ENCODE results near the gene CLP1. TPM values are rescaled to one million over a fixed set of nuclear protein-coding genes. Genes with fewer than 3 reads are reported as not detected.

CLP1 gene
- total RNA-seq (2014; rRNA removed; shearing (Covaris generic)): 30.5 and 33.9 TPM in 2 replicates

DNA sequence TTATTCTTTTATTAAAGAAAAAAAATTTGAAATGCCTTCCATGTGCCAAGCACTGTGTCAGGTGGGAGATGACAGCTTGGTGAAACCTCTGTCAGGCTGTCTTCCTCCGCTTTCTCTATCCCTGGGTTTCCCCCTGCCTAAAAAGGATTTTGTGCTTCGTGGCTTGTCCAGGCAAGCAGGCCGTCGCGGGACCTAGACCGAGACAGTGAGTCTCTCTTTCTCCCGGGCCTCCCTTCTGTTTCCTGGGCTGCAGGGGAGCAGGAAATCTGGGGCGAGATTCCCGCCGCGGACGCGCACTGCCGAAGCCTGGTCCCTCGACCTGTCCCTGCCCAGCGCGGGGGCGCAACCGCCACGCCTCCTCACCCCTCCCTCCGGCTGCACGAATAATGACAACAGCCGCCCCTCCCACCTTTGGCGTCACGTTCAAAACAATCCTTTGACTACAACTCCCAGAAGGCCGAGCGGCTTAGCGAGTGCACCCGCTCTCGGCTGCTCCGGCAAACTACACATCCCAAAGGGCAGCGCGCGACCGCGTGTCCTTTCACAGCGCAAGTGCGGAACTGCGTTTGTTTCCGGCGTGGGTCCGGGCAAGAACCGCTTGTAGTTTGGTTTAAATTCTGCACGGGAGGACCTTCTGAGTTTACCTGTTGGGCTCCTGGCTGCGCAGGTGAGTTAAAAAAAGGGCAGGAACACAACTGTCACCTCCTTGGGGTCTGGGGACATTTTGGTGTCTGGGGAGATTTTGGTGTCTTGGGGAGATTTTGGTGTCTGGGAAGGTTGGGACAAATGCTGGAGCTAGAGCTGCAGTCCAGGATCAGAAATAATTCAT is at the start of gene CLP1:
TSS of gene CLP1 (plus strand) at position 569 of the 829 bp plus-strand sequence. CDS start 1,715 bp downstream, outside the sequence.
- peak; percentile 100 for DNase-seq (ENCODE audit: low spot score)
- in situ Hi-C loops (cut with HindIII; ENCODE audit: low sequenced_read_pairs): no loop called here

DNA sequence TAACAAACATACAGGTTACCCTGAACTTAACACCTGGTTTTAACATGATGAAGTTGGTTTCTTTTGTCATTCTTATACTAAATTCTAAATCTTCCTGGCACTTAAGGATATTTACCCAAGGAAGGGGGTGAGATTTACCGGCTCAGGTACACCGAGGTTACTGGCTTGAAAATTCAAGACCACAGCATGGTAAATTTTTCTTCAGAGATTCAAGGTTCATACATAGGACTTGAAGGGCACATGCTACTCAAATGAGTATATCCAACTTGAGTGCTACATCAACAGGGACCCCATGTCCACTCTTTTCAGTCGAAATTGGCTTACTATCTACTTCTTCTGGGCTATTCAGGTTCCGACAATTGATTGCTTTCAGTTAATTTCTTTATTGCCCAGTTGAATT is 47.4 kb upstream of the CLP1 start:
- in situ Hi-C loops (cut with HindIII; ENCODE audit: low sequenced_read_pairs): no loop called here
- DNase-seq (ENCODE audit: low spot score): no peak

DNA sequence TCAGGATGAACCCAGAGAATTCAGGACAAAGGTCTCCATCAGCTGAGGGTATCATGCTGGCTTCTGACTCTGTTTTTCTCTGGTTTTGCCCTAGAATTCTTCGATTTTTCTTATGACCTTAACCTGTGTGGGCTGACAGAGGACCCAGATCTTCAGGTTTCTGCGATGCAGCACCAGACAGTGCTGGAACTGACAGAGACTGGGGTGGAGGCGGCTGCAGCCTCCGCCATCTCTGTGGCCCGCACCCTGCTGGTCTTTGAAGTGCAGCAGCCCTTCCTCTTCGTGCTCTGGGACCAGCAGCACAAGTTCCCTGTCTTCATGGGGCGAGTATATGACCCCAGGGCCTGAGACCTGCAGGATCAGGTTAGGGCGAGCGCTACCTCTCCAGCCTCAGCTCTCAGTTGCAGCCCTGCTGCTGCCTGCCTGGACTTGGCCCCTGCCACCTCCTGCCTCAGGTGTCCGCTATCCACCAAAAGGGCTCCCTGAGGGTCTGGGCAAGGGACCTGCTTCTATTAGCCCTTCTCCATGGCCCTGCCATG is 43.3 kb upstream of the CLP1 start:
- in situ Hi-C loops (cut with HindIII; ENCODE audit: low sequenced_read_pairs): no loop called here
- no peak for DNase-seq (ENCODE audit: low spot score)

DNA sequence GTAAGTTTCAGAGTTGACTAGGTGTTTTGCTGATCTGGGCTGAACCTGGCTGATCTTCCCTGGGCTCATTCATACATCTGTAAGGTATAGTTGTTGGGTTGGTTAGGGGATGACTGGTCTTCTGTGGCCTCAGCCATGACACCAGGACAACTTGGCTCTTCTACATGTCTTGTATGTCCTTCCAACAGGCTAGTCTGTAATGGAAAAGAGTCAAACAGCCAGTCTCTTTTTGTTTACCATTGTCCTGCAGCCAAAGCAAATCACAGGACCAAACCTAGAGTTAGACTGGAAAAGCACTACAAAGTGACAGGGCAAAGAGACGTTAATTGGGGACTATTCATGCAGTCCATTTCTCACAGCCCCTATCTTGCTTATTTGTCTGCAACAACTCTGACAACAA is 42.3 kb upstream of the CLP1 start:
- in situ Hi-C loops (cut with HindIII; ENCODE audit: low sequenced_read_pairs): no loop called here
- DNase-seq (ENCODE audit: low spot score): no peak

DNA sequence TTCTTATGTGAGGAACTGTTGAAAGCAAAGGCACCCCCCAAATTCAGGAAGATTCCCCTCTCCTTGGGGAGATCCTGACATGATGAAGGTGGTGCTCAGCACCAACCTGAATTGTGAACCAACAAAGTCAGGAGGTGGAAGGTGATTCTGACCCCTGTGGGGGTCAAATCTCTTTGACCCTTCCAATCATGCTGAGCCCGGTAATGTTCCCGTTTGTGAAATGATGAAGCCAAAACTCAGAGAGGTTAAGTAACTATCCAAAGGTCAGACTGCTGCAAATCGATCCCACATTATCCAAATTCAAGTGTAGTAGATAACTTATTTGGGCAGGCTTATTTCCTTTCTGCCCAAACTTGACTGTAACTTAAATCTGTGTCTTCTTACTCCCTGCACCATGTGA is 41.0 kb upstream of the CLP1 start:
- in situ Hi-C loops (cut with HindIII; ENCODE audit: low sequenced_read_pairs): no loop called here
- DNase-seq (ENCODE audit: low spot score): no peak

DNA sequence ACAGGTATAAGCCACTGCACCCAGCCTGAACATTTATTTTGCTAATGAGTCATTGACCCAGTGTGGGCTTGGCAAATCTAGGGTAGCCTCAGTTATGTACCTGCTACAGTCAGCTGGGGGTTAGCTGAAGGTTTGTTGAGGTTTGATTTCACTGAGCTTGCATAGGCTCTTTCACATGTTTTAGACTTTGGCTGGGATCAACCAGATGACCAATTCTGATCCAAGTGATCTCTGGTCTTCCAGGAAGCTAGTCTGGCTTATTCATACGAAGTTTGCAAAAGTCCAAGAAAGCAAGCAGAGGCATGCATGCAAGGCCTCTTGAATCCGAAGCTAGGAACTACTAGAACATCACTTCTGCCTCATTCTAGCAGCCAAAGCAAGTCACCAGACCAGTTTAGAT is 39.1 kb upstream of the CLP1 start:
- no peak for DNase-seq (ENCODE audit: low spot score)
- in situ Hi-C loops (cut with HindIII; ENCODE audit: low sequenced_read_pairs): no loop called here

DNA sequence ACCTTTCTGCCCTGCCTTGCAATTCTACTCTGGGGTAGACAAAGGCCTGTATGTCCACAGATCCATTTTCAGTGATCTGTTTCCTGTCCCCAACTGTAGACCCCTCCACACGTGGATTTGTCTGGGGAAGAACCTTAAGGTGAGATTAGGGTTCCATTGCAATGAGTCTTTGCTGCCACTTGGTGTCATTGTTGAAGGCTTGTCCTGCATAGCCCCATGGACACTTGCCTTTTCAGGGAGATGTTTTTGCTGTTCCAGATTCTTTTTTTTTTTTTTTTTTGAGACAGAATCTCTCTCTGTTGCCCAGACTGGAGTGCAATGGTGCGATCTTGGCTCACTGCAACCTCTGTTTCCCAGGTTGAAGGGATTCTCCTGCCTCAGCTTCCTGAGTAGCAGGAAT is 38.2 kb upstream of the CLP1 start:
- in situ Hi-C loops (cut with HindIII; ENCODE audit: low sequenced_read_pairs): no loop called here
- no peak for DNase-seq (ENCODE audit: low spot score)

DNA sequence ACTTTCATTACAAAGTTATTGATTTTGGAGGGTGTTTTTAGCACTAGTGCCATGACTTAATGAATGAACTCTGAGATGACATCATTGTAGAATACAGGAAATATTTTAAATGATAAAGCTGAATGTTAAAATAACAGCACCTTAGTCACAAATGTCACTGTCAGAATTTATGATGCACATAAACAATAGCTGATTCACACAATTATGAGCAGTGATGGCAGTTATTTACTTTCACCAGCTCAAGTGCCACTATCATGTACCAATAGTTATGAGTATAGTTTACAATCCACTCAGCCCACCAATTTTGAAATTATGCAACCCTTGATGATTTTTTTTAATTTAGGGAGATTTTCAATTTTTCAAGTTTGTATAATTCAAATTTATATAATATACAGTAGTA is 37.1 kb upstream of the CLP1 start:
- in situ Hi-C loops (cut with HindIII; ENCODE audit: low sequenced_read_pairs): no loop called here

DNA sequence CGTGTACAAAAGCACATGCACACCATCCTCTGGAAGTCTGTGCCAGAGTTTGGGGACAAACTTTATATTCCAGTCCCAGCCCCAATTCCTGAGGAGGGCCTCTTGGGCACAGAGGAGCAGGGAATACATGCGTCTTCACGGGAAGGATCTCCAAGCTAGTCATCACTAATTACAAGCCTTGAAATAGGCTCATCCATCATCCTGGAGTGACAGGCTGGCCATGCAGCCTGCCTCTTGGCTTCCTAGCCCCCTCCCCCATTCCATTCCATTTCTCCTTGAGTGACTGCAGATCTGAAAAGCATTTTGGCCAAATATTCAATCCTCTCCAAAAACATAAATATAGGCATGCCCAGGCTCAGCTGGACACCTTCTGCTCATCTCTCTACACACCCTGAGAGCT is 35.3 kb upstream of the CLP1 start:
- DNase-seq (ENCODE audit: low spot score): no peak
- in situ Hi-C loops (cut with HindIII; ENCODE audit: low sequenced_read_pairs): no loop called here

More for the DNA sequence above, 37.1 kb upstream of the CLP1 start:
- no peak for DNase-seq (ENCODE audit: low spot score)

DNA sequence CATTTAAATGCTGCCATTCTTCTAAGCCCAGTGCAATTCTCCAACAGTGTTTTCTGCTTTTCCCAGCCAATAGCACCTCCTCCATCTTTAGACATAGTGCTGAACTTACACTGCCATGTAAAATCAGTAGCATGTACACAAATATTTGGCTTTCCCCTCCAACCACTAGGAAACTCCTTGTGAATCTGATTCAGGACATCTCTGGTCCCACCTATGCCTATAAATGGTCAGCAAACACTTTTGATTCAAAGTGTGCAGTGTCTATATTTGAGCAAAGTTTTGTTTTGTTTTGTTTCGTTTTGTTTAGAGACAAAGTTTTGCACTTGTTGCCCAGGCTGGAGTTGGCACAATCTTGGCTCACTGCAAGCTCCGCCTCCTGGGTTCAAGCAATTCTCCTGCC is 32.7 kb upstream of the CLP1 start:
- in situ Hi-C loops (cut with HindIII; ENCODE audit: low sequenced_read_pairs): no loop called here

DNA sequence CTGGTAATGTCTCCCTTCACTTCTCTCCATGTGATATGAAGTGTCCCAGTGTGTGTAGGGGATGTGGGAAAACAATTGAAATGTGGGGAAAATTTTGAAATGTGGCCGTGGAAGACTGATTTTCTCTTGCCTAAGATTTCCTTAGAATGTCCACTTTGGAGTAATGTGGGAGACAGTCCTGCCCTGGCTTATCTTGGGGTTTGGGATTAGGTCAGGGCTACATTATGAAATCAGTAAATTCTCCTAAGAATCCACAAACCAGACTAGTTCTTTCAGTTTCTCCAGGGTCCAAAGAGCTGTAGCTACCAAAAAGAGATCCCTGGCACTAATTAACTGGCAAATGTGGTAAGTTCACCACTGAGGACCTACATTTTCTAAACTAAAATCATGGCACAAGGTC is 30.7 kb upstream of the CLP1 start:
- in situ Hi-C loops (cut with HindIII; ENCODE audit: low sequenced_read_pairs): no loop called here

More for the DNA sequence above, 32.7 kb upstream of the CLP1 start:
- DNase-seq (ENCODE audit: low spot score): no peak

DNA sequence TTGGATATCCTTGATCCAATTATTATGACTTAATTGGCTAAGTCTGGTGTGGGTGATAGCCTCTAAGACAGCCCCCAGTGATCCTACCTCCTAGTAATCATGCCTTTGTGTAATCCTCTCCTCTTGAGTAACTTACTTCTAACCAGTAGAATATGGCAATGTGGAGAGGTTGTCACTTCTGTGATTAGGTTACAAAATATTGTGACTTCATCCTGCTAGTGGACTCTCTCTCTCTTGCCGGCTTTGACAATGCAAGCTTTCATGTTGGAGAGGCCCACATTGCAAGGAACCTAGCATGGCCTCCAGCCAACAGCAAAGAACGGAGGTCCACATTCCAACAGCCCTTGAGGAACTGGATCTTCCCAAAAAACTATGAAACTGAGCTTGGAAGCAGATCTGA is 27.4 kb upstream of the CLP1 start:
- in situ Hi-C loops (cut with HindIII; ENCODE audit: low sequenced_read_pairs): no loop called here

More for the DNA sequence above, 30.7 kb upstream of the CLP1 start:
- no peak for DNase-seq (ENCODE audit: low spot score)

DNA sequence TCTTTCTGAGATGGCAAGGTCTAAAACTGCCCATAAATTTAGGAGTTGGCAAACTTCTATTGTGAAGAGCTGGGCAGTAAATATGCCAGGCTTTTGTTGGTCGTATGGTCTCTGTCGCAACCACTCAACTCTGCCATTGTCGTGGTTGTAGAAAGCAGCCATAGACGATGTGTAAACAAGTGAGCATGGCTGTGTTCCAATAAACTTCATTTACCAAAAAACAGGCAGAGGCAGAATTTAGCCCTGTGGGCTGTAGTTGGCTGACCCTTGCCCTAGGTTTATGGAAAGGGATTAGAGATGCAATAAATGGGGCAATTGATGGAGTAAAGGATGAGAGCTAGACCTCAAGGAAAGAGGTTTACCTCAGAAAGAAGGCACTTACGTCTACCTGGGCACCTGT is 25.4 kb upstream of the CLP1 start:
- no peak for DNase-seq (ENCODE audit: low spot score)
- in situ Hi-C loops (cut with HindIII; ENCODE audit: low sequenced_read_pairs): no loop called here

More for the DNA sequence above, 27.4 kb upstream of the CLP1 start:
- DNase-seq (ENCODE audit: low spot score): no peak

DNA sequence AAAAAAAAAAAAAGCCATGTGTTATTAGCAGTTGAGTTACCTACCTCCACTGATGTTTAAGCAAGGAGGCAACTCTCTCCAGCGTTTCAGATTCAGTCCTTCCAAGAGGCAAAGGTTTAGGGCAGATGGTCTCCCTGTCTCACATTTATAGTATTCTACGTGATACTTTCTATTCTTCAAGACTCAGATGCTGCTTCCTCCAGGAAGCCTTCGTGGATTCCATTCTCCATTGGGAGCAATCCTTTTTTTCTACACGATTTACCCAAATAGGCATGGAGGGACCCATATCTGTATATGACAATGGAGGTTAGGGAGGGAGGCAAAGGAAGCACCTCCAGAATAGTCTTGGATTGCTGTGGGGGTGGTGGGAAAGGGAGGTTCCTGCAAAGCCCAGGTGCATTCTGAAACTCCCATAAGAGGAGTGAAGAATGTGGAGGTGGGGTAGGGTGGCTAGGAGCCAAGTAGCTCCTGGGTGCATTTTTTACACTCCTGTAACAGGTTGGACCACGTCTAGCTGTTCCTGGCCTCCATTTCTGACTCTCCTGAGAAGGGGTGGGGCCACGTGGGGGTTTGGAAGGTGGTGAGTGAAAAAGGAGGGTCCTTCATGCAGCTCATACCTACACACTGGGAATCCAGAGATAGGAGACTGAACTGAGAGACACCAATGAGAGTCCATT is 24.0 kb upstream of the CLP1 start:
- in situ Hi-C loops (cut with HindIII; ENCODE audit: low sequenced_read_pairs): no loop called here
- DNase-seq (ENCODE audit: low spot score): no peak

DNA sequence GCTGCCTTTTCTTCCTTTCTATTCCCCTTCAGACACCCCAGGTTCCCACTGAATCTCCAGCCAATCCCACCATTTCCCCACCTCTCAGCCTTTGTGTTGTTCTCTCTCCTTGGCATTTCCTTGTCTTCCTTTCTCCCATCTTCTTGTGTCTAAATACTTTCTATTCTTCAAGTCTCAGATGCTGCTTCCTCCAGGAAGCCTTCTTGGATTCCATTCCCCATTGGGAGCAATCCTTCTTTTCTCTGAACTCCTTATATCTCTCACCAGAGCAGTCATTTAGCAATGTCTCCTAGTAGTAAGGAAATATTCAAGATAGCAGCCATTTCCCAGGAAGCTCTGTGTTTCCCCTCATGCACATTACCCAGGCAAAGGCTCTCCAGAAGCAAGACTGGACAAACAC is 23.3 kb upstream of the CLP1 start:
- no peak for DNase-seq (ENCODE audit: low spot score)
- in situ Hi-C loops (cut with HindIII; ENCODE audit: low sequenced_read_pairs): no loop called here

DNA sequence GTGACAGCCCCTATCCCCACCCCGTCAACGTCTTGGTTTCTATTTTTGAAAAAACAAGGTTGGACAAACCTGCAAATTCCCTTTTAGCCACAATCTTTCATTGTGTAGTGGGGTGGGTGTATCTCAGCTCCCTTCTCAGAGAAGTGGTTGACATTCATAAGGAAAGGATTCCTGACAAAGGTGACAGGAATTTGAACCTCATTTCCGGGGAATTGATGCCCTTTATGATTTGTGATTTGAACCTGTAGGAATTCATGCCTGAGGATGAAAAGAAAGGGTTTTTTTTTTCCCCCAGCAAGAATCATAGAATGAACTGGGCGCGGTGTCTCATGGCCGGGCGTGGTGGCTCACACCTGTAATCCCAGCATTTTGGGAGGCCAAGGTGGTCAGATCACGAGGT is 22.3 kb upstream of the CLP1 start:
- in situ Hi-C loops (cut with HindIII; ENCODE audit: low sequenced_read_pairs): no loop called here
- DNase-seq (ENCODE audit: low spot score): no peak

DNA sequence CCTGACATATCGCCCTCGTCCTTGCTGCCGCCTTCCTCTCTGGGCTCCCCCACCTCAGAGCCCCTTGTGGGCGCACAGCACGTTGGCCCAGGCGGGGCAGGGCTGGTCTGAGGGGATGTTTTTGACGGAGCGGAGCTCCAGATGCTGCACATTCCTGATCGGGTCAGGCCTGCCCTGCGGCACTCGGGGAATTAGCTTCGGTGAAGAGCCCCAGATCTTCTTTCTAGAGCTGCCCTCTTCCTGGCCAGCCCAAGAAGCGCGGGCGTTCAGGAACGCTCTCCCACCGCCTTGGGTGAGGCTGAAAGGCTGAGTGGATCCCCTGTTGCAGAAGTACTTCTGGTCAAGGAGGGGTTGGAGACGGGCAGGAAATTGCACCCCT is 19.9 kb upstream of the CLP1 start:
- in situ Hi-C loops (cut with HindIII; ENCODE audit: low sequenced_read_pairs): no loop called here
- no peak for DNase-seq (ENCODE audit: low spot score)

DNA sequence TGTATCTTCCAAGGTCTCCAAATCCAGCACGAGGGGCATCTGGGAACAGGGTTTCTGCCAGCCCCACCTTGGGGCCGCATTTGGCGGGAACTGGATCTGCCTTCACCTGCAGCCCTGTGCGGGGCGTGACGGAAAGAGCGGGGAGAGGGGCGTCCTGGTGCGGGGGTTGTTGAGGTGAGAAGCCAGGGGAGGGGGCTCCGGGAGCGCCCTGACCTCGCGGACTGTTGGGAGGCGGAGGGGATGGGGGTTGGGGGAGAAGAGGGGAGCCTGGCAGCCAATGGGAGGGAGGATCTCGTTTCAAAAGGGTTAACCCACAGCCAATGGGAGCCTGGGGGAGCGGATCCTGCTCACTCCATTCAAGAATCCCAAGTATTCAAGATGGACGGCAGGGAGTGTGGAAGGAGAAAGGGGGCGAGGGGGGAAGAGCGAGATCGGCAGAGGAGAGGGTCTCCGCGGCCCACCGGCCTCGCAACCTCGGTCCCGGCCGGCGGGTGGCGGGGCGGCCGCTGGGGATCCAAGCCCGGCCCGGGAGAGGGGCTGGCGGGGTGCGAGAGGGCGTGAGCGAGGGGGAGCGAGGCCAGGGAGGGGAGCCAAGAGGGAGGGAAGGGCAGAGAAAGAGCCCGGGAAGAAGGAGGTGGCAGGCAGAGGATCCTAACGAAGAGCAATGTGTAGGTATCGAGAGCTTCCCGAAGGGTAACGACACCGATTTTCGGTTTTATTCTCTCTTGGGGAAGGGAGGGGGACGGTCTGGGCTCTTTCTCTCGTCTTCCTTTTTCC is 19.4 kb upstream of the CLP1 start:
- in situ Hi-C loops (cut with HindIII; ENCODE audit: low sequenced_read_pairs): no loop called here
- peak; percentile 96 for DNase-seq (ENCODE audit: low spot score)

DNA sequence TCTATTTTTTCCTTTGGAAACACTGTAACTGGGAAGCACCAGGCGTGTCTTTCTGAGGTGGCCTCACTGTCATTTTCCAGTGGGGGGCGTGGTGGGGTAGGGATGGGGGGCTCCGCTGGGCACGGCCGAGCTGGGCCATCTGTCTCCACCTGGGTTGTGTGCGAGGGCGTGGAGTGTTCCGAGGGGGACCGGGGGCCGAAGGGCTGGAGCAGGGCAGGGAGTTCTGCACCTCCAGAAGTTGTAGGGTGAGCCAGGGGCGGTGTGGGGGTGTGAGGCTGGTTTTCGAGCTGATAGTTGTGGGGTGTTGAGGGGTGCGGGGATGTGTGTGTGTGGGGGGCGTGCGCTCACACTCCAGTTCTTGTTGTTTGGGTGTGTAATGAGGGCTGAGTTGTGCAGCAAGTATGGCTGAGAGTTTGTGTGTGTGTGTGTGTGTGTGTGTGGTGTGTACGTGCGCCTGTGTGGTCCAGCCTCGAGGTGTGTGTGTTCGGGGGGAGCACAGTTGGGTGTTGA is 18.7 kb upstream of the CLP1 start:
- in situ Hi-C loops (cut with HindIII; ENCODE audit: low sequenced_read_pairs): no loop called here
- no peak for DNase-seq (ENCODE audit: low spot score)

All from G401 (cell line).